NCI-H345 treated with DMSO at 0.1 percent for 48 hours (cell line): ENCODE data around the gene ALDH16A1.

Source experiments
- DNase-seq: peaks from one replicate; lab custom pipeline; 2025; ENCODE audit not compliant: unreplicated experiment; lab: John Stamatoyannopoulos, UW

Gene ALDH16A1

DNA sequence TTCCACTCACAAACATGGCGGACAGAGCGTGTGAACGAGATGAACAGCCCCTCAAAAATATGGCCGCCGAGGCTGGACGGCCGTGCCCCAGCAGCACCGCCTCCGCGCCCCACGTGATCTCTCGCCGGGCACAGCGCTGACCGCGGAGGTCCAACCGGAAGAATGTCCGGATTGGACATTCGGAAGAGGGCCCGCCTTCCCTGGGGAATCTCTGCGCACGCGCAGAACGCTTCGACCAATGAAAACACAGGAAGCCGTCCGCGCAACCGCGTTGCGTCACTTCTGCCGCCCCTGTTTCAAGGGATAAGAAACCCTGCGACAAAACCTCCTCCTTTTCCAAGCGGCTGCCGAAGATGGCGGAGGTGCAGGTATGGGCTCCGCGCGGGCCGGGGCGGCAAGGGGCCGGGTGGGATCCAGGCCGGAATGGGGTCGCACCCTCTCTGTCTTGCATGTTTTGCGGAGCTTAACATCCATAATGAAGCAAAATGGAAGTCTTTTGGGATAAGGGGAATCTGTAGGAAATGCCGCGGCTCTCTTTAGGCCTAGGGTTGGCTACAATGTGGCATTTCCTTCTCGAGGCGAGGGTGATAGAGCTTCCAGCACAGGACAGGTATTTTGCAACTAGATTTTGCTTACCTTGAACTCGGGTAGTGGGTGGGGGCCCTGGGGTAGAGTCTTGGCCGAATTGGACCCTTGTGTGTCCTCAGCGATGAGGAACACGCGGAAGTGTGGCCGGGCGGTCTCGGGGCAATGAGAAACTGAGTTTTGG is 34.4 kb downstream of the ALDH16A1 start, which contains the start of gene RPL13A:
RPL13A (plus strand) TSS at position 332 of the 769 bp plus-strand sequence; CDS start at position 354, 22 bp downstream.
- DNase-seq, result peak; percentile 92

DNA sequence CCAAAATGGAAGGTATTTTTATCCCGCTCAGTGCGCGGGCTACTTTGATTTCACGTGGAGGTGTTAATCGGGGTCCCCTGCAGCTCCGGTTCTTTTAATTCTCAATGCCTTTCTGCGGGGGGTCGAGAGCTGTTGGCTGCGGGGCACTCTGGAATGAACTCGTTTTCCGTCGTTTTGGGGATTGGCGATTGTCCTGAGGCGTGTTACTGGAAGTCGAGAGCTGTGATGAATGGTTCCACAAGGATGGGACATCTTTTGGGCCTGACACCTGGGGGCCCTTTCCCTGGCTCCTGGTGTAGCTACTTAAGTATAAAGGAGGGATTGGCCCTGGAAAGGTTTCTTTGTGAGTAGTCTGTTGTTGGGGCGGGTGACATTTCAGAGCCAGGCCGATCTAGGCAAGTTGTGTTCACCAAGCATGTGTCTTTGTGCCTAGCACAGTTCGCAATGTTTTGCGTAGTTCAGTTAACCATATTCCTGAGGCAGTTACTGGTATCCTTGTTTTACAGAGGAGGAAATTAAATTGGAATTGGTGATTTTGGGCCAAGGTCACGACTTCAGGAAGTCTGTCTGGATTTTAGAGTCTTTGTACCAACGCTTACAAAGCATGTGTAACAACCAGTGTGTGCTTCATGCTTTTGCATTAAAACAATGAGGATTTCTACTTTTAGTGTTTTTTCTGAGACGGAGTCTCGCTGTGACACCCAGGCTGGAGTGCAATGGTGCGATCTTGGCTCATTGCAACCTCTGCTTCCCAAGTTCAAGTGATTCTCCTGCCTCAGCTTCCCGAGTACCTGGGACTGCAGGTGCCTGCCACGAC is 35.2 kb downstream of the ALDH16A1 start:
- no peak for DNase-seq

DNA sequence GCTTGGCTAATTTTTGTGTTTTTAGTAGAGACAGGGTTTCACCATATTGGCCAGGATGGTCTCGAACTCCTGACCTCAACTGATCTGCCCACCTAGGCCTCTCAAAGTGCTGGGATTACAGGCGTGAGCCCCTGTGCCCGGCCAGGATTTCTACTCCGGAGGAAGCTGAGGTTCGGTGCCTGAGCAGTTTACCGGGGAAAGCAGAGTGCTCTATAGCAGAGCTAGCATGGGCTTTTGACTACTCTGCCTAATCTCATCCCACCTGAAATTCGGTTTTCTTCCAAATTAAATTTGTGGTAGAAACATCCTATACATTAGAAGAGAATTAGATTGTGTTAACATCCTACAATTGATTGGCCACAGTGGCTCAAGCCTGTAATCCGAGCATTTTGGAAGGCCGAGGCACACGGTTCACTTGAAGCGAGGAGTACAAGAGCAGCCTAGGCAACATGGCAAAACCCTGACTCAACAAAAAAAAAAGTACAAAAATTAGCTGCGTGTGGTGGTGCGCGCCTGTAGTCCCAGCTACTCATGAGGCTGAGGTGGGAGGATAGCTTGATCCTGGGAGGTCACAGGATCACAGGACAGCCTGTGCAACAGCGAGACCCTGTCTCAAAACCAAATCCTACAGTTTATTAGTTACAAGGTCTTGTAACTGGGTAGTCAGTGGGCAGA is 36.0 kb downstream of the ALDH16A1 start:
- DNase-seq, result no peak

DNA sequence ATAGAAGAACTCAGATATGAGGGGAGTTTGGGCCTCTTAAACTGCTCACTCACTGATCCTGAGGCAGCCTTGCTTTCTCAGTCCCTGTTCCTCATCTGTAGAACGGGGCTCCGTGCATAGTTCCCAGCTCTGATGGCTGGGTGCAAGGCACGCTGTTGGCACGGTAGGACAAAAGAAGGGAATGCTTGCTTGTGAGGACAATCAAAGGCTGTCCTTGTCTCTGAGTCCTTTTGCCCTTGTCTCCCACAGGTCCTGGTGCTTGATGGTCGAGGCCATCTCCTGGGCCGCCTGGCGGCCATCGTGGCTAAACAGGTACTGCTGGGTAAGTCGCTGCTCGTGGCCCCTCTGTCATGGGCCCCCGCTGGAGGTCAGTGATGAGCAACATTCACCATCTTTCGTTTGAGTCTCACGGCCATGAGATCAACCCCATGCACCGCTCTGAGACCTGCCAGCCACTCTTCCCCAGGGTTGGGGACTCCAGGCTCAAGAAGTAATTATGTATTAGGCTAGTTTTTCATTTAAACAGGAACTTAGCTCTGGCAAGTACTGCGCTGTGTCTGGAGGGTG is 36.7 kb downstream of the ALDH16A1 start:
- DNase-seq, result no peak

DNA sequence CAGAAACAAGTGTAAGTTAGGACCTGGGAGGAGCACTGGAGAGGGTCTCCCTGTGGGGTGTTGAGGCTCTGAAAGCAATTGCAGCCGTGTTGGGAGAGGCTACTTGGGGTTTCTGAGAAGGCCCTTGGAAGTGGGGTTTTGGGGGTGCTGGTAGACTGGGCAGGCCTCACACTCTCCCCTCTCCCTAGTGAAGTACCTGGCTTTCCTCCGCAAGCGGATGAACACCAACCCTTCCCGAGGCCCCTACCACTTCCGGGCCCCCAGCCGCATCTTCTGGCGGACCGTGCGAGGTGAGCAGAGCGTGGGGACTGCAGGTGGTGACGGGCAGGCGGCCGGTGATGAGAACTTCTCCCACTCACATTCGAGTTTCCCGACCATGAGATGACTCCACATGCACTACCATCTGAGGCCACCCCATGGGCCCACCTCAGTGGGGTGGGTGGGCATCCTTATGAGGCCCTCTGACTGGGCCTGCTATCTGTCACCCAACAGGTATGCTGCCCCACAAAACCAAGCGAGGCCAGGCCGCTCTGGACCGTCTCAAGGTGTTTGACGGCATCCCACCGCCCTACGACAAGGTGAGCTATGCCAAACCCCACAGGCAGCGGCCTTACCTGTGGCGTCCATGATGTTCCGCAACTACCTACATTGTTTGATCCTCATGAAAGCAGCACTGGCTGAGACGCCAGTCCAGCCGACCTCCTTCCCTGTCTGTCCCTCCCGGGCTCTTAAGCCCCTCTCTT is 37.4 kb downstream of the ALDH16A1 start:
- DNase-seq, result no peak

DNA sequence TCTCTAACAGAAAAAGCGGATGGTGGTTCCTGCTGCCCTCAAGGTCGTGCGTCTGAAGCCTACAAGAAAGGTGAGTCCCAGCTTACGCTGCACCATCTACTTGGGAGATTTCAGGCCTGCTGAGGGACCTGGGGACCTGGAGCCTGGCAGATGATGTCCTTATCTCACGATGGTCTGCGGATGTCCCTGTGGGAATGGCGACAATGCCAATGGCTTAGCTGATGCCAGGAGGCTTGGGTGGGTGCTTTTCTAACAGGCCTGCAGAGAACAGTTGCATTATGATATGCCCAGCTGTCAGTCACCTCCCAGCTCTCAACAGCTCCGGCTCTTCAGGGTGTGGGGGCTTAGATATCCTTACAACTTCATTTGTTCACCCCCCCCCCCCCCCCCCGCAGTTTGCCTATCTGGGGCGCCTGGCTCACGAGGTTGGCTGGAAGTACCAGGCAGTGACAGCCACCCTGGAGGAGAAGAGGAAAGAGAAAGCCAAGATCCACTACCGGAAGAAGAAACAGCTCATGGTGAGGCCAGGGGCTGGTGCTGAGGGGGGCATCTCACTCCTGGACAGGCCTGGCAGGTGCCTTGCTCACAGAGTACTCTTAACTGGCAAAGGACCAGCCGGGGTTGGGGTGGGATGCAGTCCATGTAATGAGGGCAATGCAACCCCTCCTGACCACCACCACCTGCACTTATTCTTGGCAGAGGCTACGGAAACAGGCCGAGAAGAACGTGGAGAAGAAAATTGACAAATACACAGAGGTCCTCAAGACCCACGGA is 38.2 kb downstream of the ALDH16A1 start:
- DNase-seq, result no peak

DNA sequence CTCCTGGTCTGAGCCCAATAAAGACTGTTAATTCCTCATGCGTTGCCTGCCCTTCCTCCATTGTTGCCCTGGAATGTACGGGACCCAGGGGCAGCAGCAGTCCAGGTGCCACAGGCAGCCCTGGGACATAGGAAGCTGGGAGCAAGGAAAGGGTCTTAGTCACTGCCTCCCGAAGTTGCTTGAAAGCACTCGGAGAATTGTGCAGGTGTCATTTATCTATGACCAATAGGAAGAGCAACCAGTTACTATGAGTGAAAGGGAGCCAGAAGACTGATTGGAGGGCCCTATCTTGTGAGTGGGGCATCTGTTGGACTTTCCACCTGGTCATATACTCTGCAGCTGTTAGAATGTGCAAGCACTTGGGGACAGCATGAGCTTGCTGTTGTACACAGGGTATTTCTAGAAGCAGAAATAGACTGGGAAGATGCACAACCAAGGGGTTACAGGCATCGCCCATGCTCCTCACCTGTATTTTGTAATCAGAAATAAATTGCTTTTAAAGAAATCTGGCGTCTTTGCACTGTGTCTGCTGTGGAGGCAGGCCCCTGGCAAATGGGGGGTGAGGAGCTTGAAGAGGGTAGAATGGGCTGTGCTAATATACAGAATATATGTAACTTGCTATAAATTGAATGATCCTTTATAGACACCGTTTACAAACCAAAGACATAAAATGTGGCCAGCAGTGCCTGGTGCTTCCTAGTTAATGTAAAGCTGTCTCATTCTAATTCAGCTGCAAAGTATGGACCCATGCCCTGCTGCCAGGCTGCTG is 39.0 kb downstream of the ALDH16A1 start:
- no peak for DNase-seq

DNA sequence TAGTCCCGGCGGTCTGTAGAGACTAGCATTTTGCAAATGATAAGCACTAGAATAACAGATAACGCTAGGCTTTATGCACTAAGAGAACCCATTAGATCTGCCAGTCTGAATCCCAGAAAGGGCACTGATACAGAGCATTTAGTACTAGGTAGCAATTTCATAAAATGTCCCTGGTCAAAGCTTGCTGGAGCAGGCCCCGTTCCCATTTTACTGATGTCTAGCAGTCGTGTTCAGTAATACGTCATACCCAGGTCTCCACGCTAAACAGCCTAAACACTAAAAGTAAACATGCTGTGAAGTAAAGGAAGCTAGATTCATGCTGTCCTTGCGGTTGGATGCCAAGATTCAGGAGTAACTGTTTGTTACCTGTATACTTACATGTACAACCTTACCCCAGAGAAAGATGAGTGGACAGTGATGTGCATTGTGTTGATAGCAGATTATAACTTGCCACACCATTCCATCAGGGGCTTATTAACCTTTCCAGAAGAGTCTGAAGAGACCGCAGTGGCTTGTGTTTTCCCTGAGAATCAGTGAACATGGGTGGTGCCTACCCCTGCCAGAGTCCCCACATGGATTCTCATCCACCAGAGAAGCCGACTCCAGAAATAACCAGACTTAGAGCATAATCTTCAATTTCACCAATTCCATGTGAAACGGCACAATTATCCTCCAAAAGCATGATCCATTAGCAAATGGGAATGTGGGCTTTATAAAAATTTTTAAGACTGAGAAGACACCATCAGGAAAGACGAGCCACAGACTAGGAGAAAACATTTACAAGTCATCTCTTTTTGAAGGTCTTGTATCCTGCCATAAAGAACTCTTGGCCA is 39.8 kb downstream of the ALDH16A1 start:
- no peak for DNase-seq

DNA sequence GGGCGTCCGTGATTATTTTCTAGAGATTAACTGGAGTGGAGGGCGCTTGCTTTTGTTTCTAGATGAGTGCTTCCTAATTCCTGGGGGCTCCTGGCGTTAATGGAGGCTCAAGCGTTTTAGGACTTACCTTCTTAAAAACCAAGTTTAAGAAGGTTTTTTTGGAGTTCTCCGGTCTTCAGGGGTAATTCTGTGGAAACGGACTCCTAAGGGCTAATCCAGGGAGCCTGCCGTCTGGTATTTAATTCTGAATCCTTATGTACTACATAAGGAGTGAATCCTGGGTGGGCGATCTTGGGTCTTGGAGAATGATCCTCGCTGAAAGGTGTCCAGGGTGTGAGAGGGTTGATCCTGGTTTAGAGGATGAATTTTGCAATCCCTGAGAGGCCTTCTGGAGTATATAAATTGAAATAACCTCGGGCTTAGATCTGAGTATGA is 43.6 kb downstream of the ALDH16A1 start:
- no peak for DNase-seq

DNA sequence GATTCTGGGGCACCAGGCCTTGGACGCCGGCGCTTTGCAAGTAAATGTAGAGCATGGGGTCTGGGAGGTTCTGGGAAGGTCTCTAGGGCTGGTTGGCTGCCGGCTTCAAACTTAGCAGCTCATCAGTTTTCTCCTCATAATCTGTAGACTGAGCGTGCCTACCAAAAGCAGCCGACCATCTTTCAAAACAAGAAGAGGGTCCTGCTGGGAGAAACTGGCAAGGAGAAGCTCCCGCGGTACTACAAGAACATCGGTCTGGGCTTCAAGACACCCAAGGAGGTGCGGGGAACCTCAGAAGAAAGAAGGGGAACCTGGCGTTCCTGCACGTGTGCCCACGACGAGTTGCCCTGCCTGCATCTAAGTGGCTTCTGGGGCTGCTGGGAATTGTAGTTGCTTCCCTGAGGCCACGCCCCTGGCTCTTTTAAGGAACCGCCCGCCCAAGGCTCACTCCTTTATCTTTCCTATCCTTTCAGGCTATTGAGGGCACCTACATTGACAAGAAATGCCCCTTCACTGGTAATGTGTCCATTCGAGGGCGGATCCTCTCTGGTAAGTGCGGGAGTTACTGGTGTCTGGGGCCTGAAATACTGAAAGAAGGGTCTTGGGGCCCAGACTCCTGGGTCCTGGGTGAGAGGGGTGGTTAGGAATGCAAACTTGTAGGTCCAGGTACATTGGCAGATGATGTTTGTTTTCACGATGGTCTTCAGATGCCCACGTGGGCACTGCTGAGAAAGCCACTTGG is 44.2 kb downstream of the ALDH16A1 start:
- no peak for DNase-seq

DNA sequence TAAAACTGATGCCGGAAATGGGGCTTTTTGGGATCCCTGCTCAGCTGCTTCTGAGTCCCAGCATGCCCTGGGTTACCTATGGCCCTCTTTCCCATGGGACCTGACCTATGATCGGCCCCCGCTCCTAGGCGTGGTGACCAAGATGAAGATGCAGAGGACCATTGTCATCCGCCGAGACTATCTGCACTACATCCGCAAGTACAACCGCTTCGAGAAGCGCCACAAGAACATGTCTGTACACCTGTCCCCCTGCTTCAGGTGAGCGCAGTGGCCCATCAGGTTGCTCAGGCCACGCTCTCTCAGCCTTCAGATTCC is 44.7 kb downstream of the ALDH16A1 start:
- no peak for DNase-seq

DNA sequence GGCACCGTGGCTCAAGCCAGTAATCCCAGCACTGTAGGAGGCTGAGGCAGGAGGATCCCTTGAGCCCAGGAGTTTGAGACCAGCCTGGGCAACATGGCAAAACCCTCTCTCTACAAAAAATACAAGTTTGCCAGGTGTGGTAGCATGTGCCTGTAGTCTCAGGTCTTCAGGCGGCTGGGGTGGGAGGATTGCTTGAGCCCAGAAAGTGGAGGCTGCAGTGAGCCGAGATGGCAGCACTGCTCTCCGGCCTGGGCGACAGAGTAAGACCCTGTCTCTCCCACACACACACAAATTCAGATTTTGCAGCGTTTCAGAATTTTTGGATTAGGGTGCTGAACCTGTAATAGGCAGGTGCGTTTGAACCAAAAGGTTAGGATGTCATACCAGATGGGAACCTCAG is 45.5 kb downstream of the ALDH16A1 start:
- no peak for DNase-seq

DNA sequence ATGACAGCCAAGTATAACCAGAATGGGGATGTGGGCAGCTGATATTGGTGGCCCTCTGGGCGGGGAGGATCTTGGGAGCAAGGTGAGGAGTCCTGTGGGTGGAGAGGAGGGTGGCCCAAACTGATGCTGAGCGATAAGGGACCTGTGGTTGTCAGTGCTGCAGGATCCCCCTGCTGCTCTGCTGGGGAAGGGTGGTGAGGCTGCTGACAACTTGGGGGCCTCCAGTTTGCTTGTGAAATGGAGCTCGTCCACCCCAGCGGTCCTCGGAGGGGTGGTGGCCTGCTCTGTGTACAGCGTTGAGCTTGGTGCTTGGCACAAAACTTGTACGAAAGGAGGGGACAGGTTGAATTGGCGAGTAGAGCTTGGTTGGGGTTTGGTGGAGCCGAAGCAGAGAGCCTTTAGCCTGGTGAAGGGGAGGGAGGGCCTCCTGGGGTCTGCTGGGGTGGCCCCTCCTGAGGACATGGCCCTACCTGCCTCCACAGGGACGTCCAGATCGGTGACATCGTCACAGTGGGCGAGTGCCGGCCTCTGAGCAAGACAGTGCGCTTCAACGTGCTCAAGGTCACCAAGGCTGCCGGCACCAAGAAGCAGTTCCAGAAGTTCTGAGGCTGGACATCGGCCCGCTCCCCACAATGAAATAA is 46.1 kb downstream of the ALDH16A1 start:
- no peak for DNase-seq

DNA sequence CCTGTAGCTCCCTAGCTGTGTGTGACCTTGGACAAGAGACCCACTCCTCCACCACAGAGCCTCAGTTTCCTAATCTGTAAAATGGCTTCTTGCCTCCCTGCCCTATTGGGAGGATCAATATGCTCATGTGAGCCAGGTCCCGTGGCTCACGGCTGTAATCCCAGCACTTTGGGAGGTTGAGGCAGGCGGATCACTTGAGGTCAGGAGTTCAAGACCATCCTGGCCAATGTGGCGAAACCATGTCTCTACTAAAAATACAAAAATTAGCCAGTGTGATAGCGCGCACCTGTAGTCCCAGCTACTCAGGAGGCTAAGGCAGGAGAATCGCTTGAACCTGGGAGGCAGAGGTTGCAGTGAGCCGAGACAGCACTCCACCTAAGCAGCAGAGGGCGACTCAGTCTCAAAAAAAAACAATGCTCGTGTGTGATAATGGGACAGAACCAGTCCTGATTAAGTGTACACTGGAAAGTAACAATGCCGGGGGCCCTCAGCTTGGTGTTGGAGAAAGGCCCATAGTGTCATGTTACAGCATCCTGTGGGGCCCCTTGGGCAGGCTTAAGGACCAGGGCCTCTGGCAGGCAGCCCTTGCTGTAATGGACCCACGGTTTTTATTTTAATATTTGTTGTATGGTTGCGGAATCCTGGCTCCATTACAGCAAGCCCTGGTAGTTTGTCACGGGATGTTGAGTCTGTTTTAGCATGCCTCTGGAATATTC is 50.0 kb downstream of the ALDH16A1 start:
- peak; percentile 13 for DNase-seq

DNA sequence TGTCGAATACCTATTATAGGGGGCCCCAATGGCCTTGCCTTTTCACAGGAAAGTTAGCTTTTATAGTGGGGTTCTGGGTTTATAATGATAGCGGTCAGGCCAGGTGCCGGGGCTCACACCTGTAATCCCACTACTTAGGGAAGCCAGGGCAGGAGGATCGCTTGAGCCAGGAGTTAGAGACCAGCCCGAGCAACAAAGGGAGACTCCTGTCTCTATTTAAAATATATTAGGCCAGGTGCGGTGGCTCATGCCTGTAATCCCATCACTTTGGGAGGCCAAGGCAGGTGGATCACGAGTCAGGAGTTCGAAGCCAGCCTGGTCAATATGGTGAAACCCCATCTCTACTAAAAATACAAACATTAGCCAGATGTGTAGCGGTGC is 50.5 kb downstream of the ALDH16A1 start:
- no peak for DNase-seq

DNA sequence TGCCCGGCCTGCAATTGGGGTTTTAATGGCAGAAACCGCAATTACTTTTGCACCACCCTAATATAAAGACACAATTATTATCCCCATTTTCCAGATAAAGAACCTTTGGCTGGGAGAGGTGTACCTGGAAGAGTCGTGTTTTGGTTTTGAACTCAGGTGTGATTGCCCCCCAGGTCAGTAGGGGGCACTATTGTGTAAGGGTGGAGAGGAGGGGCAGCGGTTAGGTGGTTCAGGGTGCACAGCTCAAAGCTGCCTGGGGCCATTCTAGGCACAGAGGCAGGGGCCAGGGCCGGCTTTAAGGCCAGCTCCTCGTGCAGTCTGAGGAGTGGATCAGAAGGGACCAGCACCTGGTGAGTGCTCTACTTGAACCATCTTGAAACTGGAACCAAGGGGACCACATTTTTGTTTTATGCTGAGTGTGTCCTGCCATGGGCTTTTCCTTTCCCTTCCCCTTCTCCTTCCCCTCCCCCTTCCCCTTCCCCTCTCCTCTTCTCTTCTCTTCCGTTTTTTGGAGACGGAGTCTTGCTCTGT is 53.6 kb downstream of the ALDH16A1 start:
- peak; percentile 16 for DNase-seq
